DND-41 (cell line): ENCODE measurements around the gene ART4.

Experiments
- EZH2 ChIP-seq: IDR thresholded peaks from 3 replicates; pipeline ENCODE4 v1.6.1; 2012; ENCODE audit warnings: borderline replicate concordance, low read depth, mild to moderate bottlenecking, moderate library complexity, low read length, inconsistent platforms; ENCODE audit not compliant: severe bottlenecking
- TF ChIP-seq, protein P1 (sequence below): IDR thresholded peaks from 2 replicates; pipeline ENCODE4 v1.5.1; 2012; ENCODE audit warnings: borderline replicate concordance, low read length, moderate library complexity, mild to moderate bottlenecking; ENCODE audit not compliant: poor library complexity, severe bottlenecking; ENCODE audit errors: extremely low read depth

DNA sequence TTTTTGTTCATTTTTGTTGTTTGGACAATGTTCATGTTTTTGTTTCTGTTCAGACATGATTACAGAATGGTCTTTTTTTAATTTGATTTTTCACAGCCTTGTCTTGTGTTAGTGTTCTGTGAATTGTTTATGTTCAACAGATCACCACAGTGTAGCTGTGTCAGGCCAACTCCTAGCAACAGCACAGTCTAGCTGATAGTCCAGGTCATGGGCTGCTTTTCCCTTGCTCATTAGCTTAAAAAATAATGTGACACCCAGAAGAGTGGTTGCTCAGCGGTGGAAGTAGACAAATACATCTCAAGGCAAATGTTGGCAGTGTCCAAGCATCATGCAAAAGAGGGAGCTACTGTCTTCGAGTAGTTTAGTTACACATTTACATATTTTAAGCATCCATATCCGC, 62.5 kb downstream of the ART4 start:
- TF ChIP-seq, protein P1, sequence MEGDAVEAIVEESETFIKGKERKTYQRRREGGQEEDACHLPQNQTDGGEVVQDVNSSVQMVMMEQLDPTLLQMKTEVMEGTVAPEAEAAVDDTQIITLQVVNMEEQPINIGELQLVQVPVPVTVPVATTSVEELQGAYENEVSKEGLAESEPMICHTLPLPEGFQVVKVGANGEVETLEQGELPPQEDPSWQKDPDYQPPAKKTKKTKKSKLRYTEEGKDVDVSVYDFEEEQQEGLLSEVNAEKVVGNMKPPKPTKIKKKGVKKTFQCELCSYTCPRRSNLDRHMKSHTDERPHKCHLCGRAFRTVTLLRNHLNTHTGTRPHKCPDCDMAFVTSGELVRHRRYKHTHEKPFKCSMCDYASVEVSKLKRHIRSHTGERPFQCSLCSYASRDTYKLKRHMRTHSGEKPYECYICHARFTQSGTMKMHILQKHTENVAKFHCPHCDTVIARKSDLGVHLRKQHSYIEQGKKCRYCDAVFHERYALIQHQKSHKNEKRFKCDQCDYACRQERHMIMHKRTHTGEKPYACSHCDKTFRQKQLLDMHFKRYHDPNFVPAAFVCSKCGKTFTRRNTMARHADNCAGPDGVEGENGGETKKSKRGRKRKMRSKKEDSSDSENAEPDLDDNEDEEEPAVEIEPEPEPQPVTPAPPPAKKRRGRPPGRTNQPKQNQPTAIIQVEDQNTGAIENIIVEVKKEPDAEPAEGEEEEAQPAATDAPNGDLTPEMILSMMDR: no peak
- no peak for TF ChIP-seq EZH2
